K562 (cell line): ENCODE results near the gene GPR183. TPM values are rescaled to one million over a fixed set of nuclear protein-coding genes. Genes with fewer than 3 reads are reported as not detected.

Experiments
- ATAC-seq: fragments of 200-7000 bp; cut with Tn5 transposase; 3 replicates; pipeline ENCODE4 v1.9.1; 2020; ENCODE audit warnings: moderate library complexity
- BruUV-seq: library from RNA; stranded (reverse); fragments of 400-500 nt; replicated peaks from 2 replicates; lab custom pipeline; 2021; lab: Mats Ljungman, UMichigan
- CTCF ChIA-PET: fragments of 300-600 bp; formaldehyde crosslinking; extraction: SDS; loops from one replicate; lab custom pipeline; 2021; ENCODE audit warnings: low intra/inter-chr PET ratio; lab: Yijun Ruan, JAX
- POLR2A ChIA-PET: fragments of 300-600, 350-650 bp; sonication (Branson Sonifier 250); formaldehyde crosslinking; extraction: SDS; loops from one replicate; lab custom pipeline; 2021; ENCODE audit warnings: antibody characterized with exemption, inconsistent platforms; lab: Yijun Ruan, JAX
- DNase-seq, 4 experiments: peaks; one replicate each; pipeline versions ENCODE4 v3.0.0 to v3.0.0-alpha.2; 2011 to 2018; ENCODE audit warnings: low spot score in 3 of 4, mixed read lengths in 3 of 4; ENCODE audit errors: extremely low read depth in 1 of 4
- FAIRE-seq: peaks from 2 replicates; lab custom pipeline; 2011; peaks lifted over from hg19 to GRCh38; lab: Jason Lieb, UNC
- H2AFZ ChIP-seq: 2 replicates; pipeline ENCODE4 v1.6.0; 2011; ENCODE audit warnings: low read depth, low read length, control low read depth, inconsistent platforms
- H3K27ac ChIP-seq: fragments of 200-600 bp; 3 replicates; pipeline ENCODE4 v1.8.0; 2011; ENCODE audit warnings: low read depth, mild to moderate bottlenecking, control low read depth, inconsistent platforms, low read length, moderate library complexity, mixed read lengths; ENCODE audit errors: extremely low read depth
- H3K27me3 ChIP-seq, 2 experiments: fragments of 300-600 bp in 1 of 2; 2 replicates in 1 of 2; 3 replicates in 1 of 2; pipeline versions ENCODE4 v1.6.0 to v1.8.0; 2011; ENCODE audit warnings: inconsistent platforms in 2 of 2, low read length in 2 of 2, mild to moderate bottlenecking in 1 of 2, mixed read lengths in 1 of 2, moderate library complexity in 1 of 2; ENCODE audit not compliant: control insufficient read depth in 2 of 2, insufficient read depth in 2 of 2
- H3K36me3 ChIP-seq: fragments of 300-600 bp; 3 replicates; pipeline ENCODE4 v1.8.0; 2011; ENCODE audit warnings: mild to moderate bottlenecking, low read length, inconsistent platforms; ENCODE audit not compliant: control insufficient read depth, insufficient read depth
- H3K4me1 ChIP-seq, 2 experiments: fragments of 200-600 bp in 1 of 2; replicated peaks in 1 of 2; 2 replicates in 1 of 2; 3 replicates in 1 of 2; pipeline versions ENCODE4 v1.5.1 to v1.8.0; 2011; ENCODE audit warnings: inconsistent platforms in 2 of 2, low read length in 2 of 2, mild to moderate bottlenecking in 1 of 2, mixed read lengths in 1 of 2, moderate library complexity in 1 of 2; ENCODE audit not compliant: control insufficient read depth in 2 of 2, insufficient read depth in 2 of 2
- H3K4me2 ChIP-seq: 2 replicates; pipeline ENCODE4 v1.6.1; 2011; ENCODE audit warnings: low read length, control low read depth, inconsistent platforms, mixed read lengths; ENCODE audit not compliant: insufficient read depth
- H3K4me3 ChIP-seq: fragments of 200-600 bp; sonication (generic), shearing (Covaris generic); 2 replicates; pipeline ENCODE4 v1.5.1; 2016; ENCODE audit warnings: control low read depth, inconsistent platforms
- H3K79me2 ChIP-seq: fragments of 200-600 bp; 3 replicates; pipeline ENCODE4 v1.8.0; 2011; ENCODE audit warnings: low read length, inconsistent platforms; ENCODE audit not compliant: control insufficient read depth, insufficient read depth
- H3K9ac ChIP-seq, 2 experiments: 2 replicates each; pipeline versions ENCODE4 v1.6.0 to v1.6.1; 2011; ENCODE audit warnings: low read depth in 2 of 2, low read length in 2 of 2, control low read depth in 1 of 2, inconsistent platforms in 1 of 2, mild to moderate bottlenecking in 1 of 2, mixed read lengths in 1 of 2; ENCODE audit not compliant: insufficient read depth in 1 of 2
- H3K9me1 ChIP-seq: one replicate; pipeline ENCODE4 v1.6.0; 2011; ENCODE audit warnings: inconsistent platforms, mild to moderate bottlenecking, low read length, moderate library complexity; ENCODE audit not compliant: control insufficient read depth, insufficient read depth
- H3K9me3 ChIP-seq: replicated peaks from 2 replicates; pipeline ENCODE4 v1.5.1; 2011; ENCODE audit warnings: low read depth, low read length, inconsistent platforms; ENCODE audit not compliant: control insufficient read depth, insufficient read depth
- H4K20me1 ChIP-seq: replicated peaks from 2 replicates; pipeline ENCODE4 v1.6.1; 2011; ENCODE audit warnings: low read length, inconsistent platforms, mixed read lengths; ENCODE audit not compliant: control insufficient read depth, insufficient read depth
- BMI1 ChIP-seq: fragments of 150-350 bp; IDR thresholded peaks from 2 replicates; pipeline ENCODE4 v1.6.1; 2014; ENCODE audit warnings: low read length
- ELK1 ChIP-seq: sonication (generic); formaldehyde crosslinking; IDR thresholded peaks from 2 replicates; pipeline ENCODE4 v1.8.1; 2022; ENCODE audit warnings: missing genetic modification reagents
- ESRRB ChIP-seq: fragments of 250-450 bp; sonication (Bioruptor Pico); IDR thresholded peaks from 2 replicates; pipeline ENCODE4 v1.5.0; 2020; ENCODE audit warnings: mild to moderate bottlenecking, moderate library complexity, borderline replicate concordance
- FUS ChIP-seq: fragments of 200-400 bp; formaldehyde crosslinking; optimal IDR thresholded peaks from 2 replicates; pipeline ENCODE3; 2017; ENCODE audit warnings: low read depth, low read length
- HLTF ChIP-seq: fragments of 450-650 bp; IDR thresholded peaks from 2 replicates; pipeline ENCODE4 v1.6.1; 2016
- HNRNPUL1 ChIP-seq: fragments of 200-400 bp; formaldehyde crosslinking; IDR thresholded peaks from 2 replicates; pipeline ENCODE4 v1.6.1; 2017; ENCODE audit warnings: low read length
- MAFK ChIP-seq: IDR thresholded peaks from 2 replicates; pipeline ENCODE4 v1.6.1; 2011; ENCODE audit warnings: low read length, improper control_type of control experiment
- POLR2AphosphoS2 ChIP-seq: IDR thresholded peaks from 2 replicates; pipeline ENCODE4 v1.6.1; 2012; ENCODE audit warnings: low read length, improper control_type of control experiment
- SLC30A9 ChIP-seq: fragments of 250-450 bp; sonication (Bioruptor Pico); IDR thresholded peaks from 2 replicates; pipeline ENCODE4 v1.8.0; 2022; ENCODE audit warnings: mild to moderate bottlenecking, moderate library complexity
- SREBF2 ChIP-seq: sonication (generic); formaldehyde crosslinking; IDR thresholded peaks from 2 replicates; pipeline ENCODE4 v1.4.0; 2020; ENCODE audit warnings: mild to moderate bottlenecking, missing genetic modification reagents
- TAL1 ChIP-seq: fragments of 450-650 bp; IDR thresholded peaks from 2 replicates; pipeline ENCODE4 v1.6.1; 2016; ENCODE audit warnings: mild to moderate bottlenecking
- TRIM24 ChIP-seq, 2 experiments: fragments of 450-650 bp; IDR thresholded peaks; 2 replicates each; pipeline ENCODE4 v1.6.1; 2016
- U2AF1 ChIP-seq: fragments of 200-400 bp; formaldehyde crosslinking; optimal IDR thresholded peaks from 2 replicates; pipeline ENCODE3; 2017; ENCODE audit warnings: mild to moderate bottlenecking, low read depth, low read length, moderate library complexity
- WHSC1 ChIP-seq: IDR thresholded peaks from one replicate; pipeline ENCODE4 v1.6.1; 2012; ENCODE audit warnings: low read length, control low read depth, inconsistent platforms
- WGBS: fragments of 100-300 bp; shearing (Covaris generic); methylation state at CpG from one replicate; pipeline ENCODE4 v1.1.6; 2016; ENCODE audit warnings: low coverage, mixed read lengths; ENCODE audit not compliant: insufficient coverage; ENCODE audit errors: missing lambda C conversion rate; 5-methylcytosine and 5-hydroxymethylcytosine counted together
- in situ Hi-C: fragments of 300-500 bp; cut with MboI; formaldehyde crosslinking; loops from 4 replicates; pipeline ENCODE4 v1.15.0; 2018; ENCODE audit warnings: inconsistent platforms, mixed read lengths
- intact Hi-C: fragments of 100-400 bp; cut with micrococcal nuclease; formaldehyde crosslinking; loops from 2 replicates; pipeline ENCODE4 v1.14.2; 2022
- polyA plus RNA-seq, 8 experiments: library from polyadenylated mRNA; depleted of rRNA in 4 of 8; stranded (reverse) in 5 of 8; unstranded in 3 of 8; fragments of >200 nt; fragmentation: Nextera tagmentation in 2 of 8; fragmentation: Illumina TruSeq in 1 of 8; extraction: Ambion mirVana in 2 of 8; extraction: Trizol in 1 of 8; gene quantifications; 2 replicates each; pipeline versions ENCODE4 v1.2.1 to v1.2.3, GENCODE V29; 2011 to 2014; ENCODE audit warnings: inconsistent platforms in 1 of 8, missing spikeins in 1 of 8
- total RNA-seq, 7 experiments: library from RNA; depleted of rRNA in 6 of 7; stranded (reverse); fragments of >200 nt in 6 of 7; fragmentation: Illumina TruSeq in 2 of 7; extraction: Trizol in 2 of 7; gene quantifications; 2 replicates each; pipeline versions ENCODE4 v1.2.1 to v1.2.3, GENCODE V29; 2011 to 2021; ENCODE audit warnings: low replicate concordance in 1 of 7

GPR183 gene
- total and polyA plus RNA-seq, 9 of the 15 experiments (the other 6 are each of a cell fraction or from before 2014, with no cell fraction given) = 1.3 to 10.2 (median 3.7) TPM

GRCh38 chr13:99329477-99329876 lies 22.3 kb upstream of the GPR183 start:
- Histone ChIP-seq H4K20me1 (no peaks in the 10 kb centered on the region), H3K9me3 (no peaks in the 10 kb centered on the region), H3K9ac (no peak overlapping the region; a peak in 1 of 4 replicates)
- WGBS = 100% methylated on average over 1 of the region's 1 CpG
- CTCF ChIA-PET = no interaction called here
- POLR2A ChIA-PET = interaction anchor here (0.6 to 1.6 kb wide), 2 partner anchors 9 to 86 kb away, joined by 3 to 4 read pairs; no protein-coding TSS in a partner anchor
- TF ChIP-seq HNRNPUL1 (no peak), ESRRB (CRISPR knock-in tag) (no peak), MAFK (no peak), POLR2AphosphoS2 (no peak), HLTF (no peak), ELK1 (CRISPR knock-in tag) (no peak), FUS (no peak), TRIM24 (IDR thresholded peaks at IDR 0.05) (no peak), WHSC1 (no peak), BMI1 (no peak), TAL1 (no peak), SREBF2 (CRISPR knock-in tag) (no peak), U2AF1 (no peak), SLC30A9 (CRISPR knock-in tag) (no peak)
- TF ChIP-seq, all 486 proteins: peak for 0
- intact Hi-C loops = no loop called here
- no TSS peak for BruUV-seq
- Histone ChIP-seq H3K36me3 (peaks cover 14% of the 10 kb centered on the region), H2AFZ (no peak overlapping the region), H3K79me2 (peaks cover 6% of the 10 kb centered on the region; the same call in 1 of the 3 replicates), H3K4me3 (no peak overlapping the region), H3K4me2 (no peak overlapping the region), H3K27ac (no peak overlapping the region), H3K4me1 (peaks cover 14 to 40% of the 10 kb centered on the region in 2 experiments), H3K27me3 (no peaks in the 10 kb centered on the region), H3K9me1 (no peaks in the 10 kb centered on the region)
- no peak for DNase-seq
- FAIRE-seq = no peak
- in situ Hi-C loops = no loop called here
- no peak for ATAC-seq
